ENCODE results near the gene OPCML.

Gene OPCML

GRCh38 chr11:132913295-132913694 is 619.0 kb downstream of the OPCML start:
- peak; percentile 11 for DNase-seq

GRCh38 chr11:132911186-132911585 is 621.1 kb downstream of the OPCML start:
- DNase-seq, result no peak

GRCh38 chr11:132910011-132910760 is 622.1 kb downstream of the OPCML start:
- DNase-seq, result no peak

GRCh38 chr11:132909021-132909606 is 623.2 kb downstream of the OPCML start:
- DNase-seq, result no peak

- no peak for DNase-seq
These were observed 623.9 kb downstream of the OPCML start for GRCh38 chr11:132908414-132908810.

GRCh38 chr11:132907651-132908413 is 624.5 kb downstream of the OPCML start:
- DNase-seq, result no peak

GRCh38 chr11:132904607-132905006 is 627.7 kb downstream of the OPCML start:
- no peak for DNase-seq

- DNase-seq, result no peak
These were observed 628.2 kb downstream of the OPCML start for GRCh38 chr11:132904091-132904490.

GRCh38 chr11:132901638-132902471 is 630.4 kb downstream of the OPCML start:
- no peak for DNase-seq

GRCh38 chr11:132898676-132899075 is 633.6 kb downstream of the OPCML start:
- no peak for DNase-seq

- DNase-seq, result no peak
These were observed 634.3 kb downstream of the OPCML start for GRCh38 chr11:132898021-132898420.

GRCh38 chr11:132895340-132895739 is 637.0 kb downstream of the OPCML start:
- DNase-seq, result no peak

- no peak for DNase-seq
These were observed 637.7 kb downstream of the OPCML start for GRCh38 chr11:132894606-132895005.

- DNase-seq, result no peak
These were observed 639.4 kb downstream of the OPCML start for GRCh38 chr11:132892876-132893275.

GRCh38 chr11:132888226-132888625 is 644.1 kb downstream of the OPCML start:
- no peak for DNase-seq

GRCh38 chr11:132886335-132886734 is 646.0 kb downstream of the OPCML start:
- no peak for DNase-seq

GRCh38 chr11:132883241-132883640 is 649.1 kb downstream of the OPCML start:
- DNase-seq, result no peak

- no peak for DNase-seq
These were observed 650.7 kb downstream of the OPCML start for GRCh38 chr11:132881622-132882021.

- no peak for DNase-seq
These were observed 654.2 kb downstream of the OPCML start for GRCh38 chr11:132878111-132878510.

- DNase-seq, result no peak
These were observed 655.6 kb downstream of the OPCML start for GRCh38 chr11:132876705-132877104.

GRCh38 chr11:132876239-132876638 is 656.1 kb downstream of the OPCML start:
- DNase-seq, result no peak

- no peak for DNase-seq
These were observed 657.7 kb downstream of the OPCML start for GRCh38 chr11:132874638-132875037.

- DNase-seq, result no peak
These were observed 658.5 kb downstream of the OPCML start for GRCh38 chr11:132873841-132874240.
